HG03103 (cell line): ENCODE results near the gene FOXJ2.
"Not testable (repeated sequence)": the region's sequence is repeated elsewhere in the genome, so short reads cannot be mapped to it uniquely, and the experiment has no call there.

ENCODE experiments used
- ATAC-seq: cut with Tn5 transposase; IDR thresholded peaks from one replicate; pipeline ENCODE4 v1.9.1; 2021; ENCODE audit warnings: low read depth; ENCODE audit not compliant: unreplicated experiment

FOXJ2 gene

DNA sequence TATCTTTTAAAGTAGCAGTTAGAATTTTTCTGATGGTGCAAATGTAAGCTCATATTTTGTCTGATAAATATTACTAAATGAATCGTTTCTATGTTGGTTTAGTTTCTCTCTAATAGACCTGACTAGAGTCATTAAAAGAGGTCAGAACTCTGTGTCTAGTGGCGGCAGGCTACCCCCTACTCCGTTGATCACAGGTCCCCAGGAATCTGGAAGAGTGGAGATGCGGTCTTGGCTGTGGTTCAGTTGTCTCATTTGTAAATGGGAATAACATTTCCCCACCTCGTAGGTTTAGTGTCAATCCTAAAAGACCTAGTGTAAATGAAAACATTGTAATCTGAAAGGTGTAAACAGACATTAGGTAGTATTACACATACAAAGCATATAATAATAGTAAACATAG, 4.7 kb upstream of the FOXJ2 start:
- no peak for ATAC-seq

- no peak for ATAC-seq
Observed at GRCh38 chr12:8028267-8028666, 4.2 kb upstream of the FOXJ2 start.

DNA sequence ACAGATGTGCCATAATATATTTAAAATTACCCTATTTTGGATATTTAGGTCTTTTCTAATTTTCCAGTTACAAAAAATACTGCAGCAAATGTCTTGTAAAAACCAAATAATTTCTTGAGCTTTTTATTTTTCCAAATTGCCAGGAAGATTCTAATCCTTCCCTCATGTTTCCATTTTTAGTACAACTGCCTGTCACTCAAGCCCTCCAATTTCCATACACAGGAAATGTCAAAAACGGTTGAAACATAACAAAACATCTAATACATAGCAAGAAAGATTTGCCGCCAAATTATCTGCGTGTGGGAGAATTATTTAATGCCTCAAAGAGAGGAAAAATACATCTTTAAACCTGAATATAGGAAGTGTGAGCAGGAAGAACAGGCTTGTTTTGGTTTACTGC, 2.3 kb upstream of the FOXJ2 start:
- no peak for ATAC-seq

DNA sequence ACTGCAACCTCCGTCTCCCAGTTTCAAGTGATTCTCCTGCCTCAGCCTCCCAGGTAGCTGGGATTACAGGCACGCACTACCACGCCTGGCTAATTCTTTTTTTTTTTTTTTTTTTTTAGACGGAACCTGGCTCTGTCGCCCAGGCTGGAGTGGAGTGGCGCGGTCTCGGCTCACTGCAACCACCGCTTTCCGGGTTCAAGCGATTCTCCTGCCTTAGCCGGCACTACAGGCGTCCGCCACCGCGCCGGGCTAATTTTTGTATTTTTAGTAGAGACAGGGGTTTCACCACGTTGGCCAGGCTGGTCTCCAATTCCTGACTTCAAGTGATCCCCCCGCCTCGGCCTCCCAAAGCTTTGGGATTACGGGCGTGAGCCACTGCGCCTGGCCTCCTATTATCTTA, 1.5 kb upstream of the FOXJ2 start:
- ATAC-seq, result not testable (repeated sequence)

GRCh38 chr12:8031872-8032241, 659 bp upstream of the FOXJ2 start:
- no peak for ATAC-seq

- ATAC-seq, result no peak
Observed at GRCh38 chr12:8033153-8034044, 883 bp downstream of the FOXJ2 start.

GRCh38 chr12:8034802-8035201, 2.3 kb downstream of the FOXJ2 start:
- ATAC-seq, result no peak

- no peak for ATAC-seq
Observed at GRCh38 chr12:8035440-8036010, 3.0 kb downstream of the FOXJ2 start.

- ATAC-seq, result no peak
Observed at GRCh38 chr12:8036346-8036745, 3.8 kb downstream of the FOXJ2 start.

DNA sequence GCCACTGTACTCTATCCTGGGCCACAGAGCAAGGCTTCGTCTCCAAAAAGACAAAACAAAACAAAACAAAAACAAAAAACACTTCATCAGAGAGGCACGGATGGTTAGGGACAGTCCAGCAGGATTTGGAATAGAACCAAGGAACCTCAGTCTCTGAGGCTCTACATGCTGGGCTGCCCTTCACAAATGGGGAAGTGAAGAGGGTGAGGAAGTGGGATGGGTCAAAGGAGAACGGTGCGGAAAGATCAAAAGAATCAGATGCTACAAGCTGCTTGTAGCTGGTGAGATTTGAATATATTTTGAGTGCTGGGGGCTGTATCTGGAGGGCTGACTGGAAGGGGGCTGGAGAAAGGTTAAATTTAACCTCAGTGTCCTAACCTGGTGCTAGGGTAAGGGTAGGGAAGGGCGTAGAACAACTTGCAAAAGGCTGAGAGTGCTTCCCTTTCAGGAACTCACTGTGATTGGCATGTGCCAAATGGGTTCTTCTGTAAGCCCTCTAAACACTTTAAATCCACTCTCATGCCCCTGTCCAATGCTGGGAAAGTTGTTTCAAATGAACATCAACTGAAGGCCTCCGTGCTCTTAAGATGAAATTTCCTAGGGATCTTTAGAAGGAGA, 4.6 kb downstream of the FOXJ2 start:
- ATAC-seq, result no peak

- no peak for ATAC-seq
Observed at GRCh38 chr12:8037947-8038346, 5.4 kb downstream of the FOXJ2 start.

DNA sequence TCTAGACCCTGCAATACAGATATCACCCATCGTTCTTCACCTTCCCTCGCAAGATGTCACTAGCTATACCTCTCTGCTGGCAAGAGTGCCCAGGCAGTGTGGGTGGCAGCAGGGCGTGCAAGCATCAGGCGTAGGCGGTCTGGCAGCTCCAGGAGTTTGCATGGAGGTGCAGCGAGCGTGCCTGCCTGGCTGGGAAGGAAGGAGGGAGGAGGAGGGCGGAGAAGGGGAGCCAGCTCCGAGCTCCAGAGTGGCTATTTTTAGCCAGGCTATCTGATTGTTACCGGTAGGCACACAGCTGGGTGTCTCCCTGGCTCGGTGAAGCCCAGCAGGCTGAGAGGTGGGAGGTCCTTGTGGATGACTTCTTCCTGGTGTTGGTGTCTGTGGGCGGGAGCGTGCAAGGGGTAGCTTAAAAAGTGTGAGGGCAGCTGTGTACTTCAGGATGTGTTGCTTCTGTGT, 6.2 kb downstream of the FOXJ2 start:
- no peak for ATAC-seq

DNA sequence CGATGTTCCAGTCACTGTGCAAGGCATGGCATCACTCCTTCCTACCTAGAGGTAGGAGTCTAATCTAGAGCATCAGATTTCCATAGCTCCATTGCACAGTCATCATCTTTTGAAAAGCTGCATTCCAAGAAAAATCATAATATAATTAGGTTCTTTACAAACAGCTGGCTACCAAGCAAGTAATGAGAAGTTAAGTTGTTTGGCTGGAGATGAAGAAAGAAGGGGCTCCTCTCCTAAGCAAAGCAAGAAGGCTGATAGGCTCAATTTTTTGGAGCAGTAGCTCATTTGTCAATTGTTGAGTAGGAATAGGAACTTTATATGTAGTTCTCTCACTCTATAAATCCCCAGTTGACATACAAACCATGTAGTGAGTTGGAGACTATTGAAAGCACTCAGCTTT, 8.3 kb downstream of the FOXJ2 start:
- ATAC-seq, result no peak

DNA sequence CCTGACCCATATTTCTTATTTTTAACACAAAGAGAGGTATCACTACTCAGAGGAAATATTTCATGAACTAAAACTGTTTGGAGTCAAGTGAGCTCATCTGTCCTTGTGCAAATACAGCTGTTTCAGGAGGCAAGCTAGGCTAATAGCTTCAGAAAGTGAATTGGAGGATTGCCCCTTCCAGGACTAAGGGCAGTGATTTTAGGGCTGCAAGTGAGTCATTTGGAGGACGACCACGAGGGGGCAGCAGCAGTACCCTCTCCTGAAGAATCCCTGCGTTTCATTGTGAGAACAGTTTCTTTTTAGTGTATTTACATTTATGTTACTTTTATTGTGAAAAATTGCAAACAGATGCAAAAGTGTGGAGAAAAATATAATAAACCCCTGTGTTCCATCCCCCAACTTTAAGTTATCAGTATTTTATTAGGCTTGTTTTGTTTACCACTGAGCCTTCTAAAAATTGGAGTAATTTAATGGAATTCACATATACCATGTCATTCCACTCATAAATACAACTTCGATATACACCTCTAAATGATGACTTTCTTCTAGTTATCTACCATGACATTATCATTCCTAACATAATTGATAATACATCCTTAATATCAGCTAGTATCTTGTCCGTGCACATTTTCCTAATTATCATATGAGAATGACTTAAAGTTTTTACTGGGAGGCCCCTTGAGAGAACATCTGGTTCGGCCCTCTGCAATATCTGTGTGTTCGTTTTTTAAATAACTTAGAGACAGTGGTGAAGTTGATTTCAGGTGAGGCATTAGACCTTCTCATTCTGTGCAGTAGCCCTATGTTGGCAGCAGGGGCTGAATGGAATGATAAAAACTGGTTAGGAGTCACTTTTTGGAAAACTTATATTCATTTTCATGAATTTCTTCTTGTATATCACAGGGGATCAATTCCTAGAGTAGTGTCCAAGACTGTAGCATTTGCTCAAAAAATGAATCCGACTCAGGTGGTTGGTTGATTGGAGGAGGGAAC, 13.7 kb downstream of the FOXJ2 start:
- ATAC-seq, result no peak

DNA sequence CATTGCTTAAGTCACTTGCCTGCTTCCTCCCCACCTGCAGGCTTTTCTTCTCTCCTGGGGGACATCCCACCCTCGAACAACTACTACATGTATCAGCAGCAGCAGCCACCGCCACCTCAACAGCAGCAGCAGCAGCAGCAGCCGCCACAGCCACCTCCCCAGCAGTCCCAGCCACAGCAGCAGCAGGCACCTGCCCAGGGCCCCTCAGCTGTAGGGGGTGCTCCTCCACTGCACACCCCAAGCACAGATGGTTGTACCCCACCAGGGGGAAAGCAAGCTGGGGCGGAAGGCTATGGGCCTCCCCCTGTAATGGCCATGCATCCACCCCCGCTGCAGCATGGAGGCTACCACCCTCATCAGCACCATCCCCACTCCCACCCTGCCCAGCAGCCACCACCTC, 15.3 kb downstream of the FOXJ2 start:
- ATAC-seq, result no peak

DNA sequence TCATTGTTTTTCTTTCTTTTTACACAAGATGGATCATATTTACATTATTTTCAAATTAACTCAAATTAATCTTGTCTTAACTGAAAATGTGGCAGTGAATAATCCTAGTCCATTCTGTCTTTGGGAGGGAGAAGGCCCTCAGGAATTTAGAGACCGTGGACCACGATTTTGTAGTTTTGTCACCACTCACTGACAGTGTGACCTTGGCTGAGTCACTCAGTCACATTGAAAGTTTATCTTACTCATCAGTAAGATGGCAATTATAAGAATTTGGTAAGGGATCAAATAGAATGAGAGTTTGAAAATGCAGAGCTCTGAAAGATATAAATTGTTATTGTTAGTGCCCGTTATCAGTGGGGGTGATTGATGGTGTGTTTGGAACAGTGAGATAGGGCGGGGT, 16.4 kb downstream of the FOXJ2 start:
- ATAC-seq, result no peak

GRCh38 chr12:8050600-8051250, 18.2 kb downstream of the FOXJ2 start:
- ATAC-seq, result no peak

DNA sequence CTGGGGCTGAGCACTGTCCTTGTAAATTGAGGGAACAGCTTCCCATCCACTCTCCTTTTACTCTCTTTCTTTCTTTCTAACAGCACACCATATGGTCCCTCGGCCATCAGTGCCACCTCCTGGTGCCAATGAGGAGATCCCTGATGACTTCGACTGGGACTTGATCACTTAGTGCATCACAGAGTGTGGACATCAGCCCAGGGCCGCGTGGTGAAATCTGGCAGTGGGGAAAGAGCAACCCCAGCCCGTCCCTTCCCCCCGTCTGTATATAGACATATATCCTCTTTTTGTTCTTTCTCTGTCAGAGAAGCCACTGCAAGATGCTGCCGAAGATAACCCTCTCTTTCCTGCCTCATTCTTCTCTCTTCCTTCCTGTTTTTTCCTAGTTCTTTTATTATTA, 20.2 kb downstream of the FOXJ2 start:
- ATAC-seq, result no peak

DNA sequence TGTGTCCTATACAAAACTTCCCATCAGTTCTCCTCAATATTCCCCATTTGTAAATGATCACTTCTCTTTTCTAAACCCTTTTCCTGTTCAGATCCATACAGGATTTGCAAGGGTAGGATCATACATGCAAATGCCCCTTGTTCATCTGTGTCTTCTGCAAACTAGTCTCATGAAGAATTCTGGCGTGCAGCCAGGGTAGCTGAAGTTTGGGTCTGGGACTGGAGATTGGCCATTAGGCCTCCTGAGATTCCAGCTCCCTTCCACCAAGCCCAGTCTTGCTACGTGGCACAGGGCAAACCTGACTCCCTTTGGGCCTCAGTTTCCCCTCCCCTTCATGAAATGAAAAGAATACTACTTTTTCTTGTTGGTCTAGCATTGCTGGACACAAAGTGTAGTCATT, 22.3 kb downstream of the FOXJ2 start:
- ATAC-seq, result no peak

DNA sequence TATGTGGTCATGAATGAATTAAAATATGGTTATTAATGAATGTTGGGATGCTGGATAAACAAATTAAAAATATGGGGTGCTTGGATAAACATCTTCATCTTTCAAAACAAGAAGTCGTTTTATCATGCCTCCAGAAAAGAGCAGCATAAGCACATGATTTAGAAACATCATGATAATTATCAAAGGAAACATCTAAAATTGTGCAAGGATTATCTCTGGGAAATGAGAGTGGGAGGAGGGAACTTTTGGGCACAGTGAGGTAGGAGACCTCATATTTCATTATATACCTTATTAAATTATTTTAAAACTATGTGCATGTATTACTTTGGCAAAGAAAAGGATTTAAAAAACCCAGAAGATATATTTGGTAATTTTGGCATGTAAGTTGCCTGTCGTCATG, 24.8 kb downstream of the FOXJ2 start:
- ATAC-seq, result no peak
